WERI-Rb-1 (cell line): ENCODE data around the gene PTPRH.

ENCODE experiments used
- DNase-seq: peaks from one replicate; pipeline ENCODE4 v3.0.0-alpha.2; 2020
- H3K27ac ChIP-seq: fragments of 250-450 bp; sonication (Bioruptor Pico); 2 replicates; pipeline ENCODE4 v1.5.1; 2020; ENCODE audit warnings: mild to moderate bottlenecking, moderate library complexity
- H3K27me3 ChIP-seq: fragments of 250-450 bp; sonication (Bioruptor Pico); 2 replicates; pipeline ENCODE4 v1.5.1; 2021; ENCODE audit warnings: mild to moderate bottlenecking, low read depth, moderate library complexity; ENCODE audit not compliant: insufficient read depth, severe bottlenecking
- H3K36me3 ChIP-seq: fragments of 250-450 bp; sonication (Bioruptor Pico); 2 replicates; pipeline ENCODE4 v1.5.1; 2020; ENCODE audit warnings: mild to moderate bottlenecking, moderate library complexity
- H3K4me3 ChIP-seq: 2 replicates; pipeline ENCODE4 v1.5.1; 2011; ENCODE audit warnings: low read depth, mild to moderate bottlenecking, control low read depth, low read length
- H3K9me3 ChIP-seq: fragments of 250-450 bp; sonication (Bioruptor Pico); 2 replicates; pipeline ENCODE4 v1.5.1; 2021; ENCODE audit warnings: mild to moderate bottlenecking, moderate library complexity; ENCODE audit not compliant: severe bottlenecking
- CTCF ChIP-seq: IDR thresholded peaks from 2 replicates; pipeline ENCODE4 v1.5.1; 2011; ENCODE audit warnings: low read depth, mild to moderate bottlenecking, control low read depth, inconsistent platforms, low read length

The PTPRH gene

GRCh38 chr19:55149078-55150003 is 60.0 kb downstream of the PTPRH start, which contains the start of gene TNNT1:
TNNT1 (minus strand) TSS chr19:55149206; CDS start chr19:55147157, 2,049 bp downstream.
- no peak for DNase-seq
- H3K9me3 ChIP-seq = peaks cover 19% of the 10 kb centered on the region
- H3K4me3 ChIP-seq = no peak within 1 kb of the TSS
- peak within 1 kb of the TSS; percentile 24 for H3K27ac ChIP-seq
- peaks cover 3% of the 10 kb centered on the region; the same call in 1 of the 2 replicates for H3K36me3 ChIP-seq
- TF ChIP-seq CTCF = no peak
- H3K27me3 ChIP-seq = no peaks in the 10 kb centered on the region

GRCh38 chr19:55147545-55148251 is 61.6 kb downstream of the PTPRH start:
- Histone ChIP-seq H3K9me3 (peaks cover 17% of the 10 kb centered on the region), H3K36me3 (peaks cover 4% of the 10 kb centered on the region; the same call in 1 of the 2 replicates), H3K4me3 (no peak overlapping the region), H3K27ac (peak overlapping the region; percentile 24), H3K27me3 (no peaks in the 10 kb centered on the region)
- no peak for TF ChIP-seq CTCF
- DNase-seq = peak; percentile 62

- H3K27ac ChIP-seq = peak overlapping the region; percentile 61
- H3K27me3 ChIP-seq = no peaks in the 10 kb centered on the region
- H3K4me3 ChIP-seq = peak overlapping the region; percentile 65
- peak; percentile 87 for DNase-seq
- TF ChIP-seq CTCF = no peak
- peaks cover 4% of the 10 kb centered on the region; the same call in 1 of the 2 replicates for H3K36me3 ChIP-seq
- peaks cover 10% of the 10 kb centered on the region for H3K9me3 ChIP-seq
These were observed 62.5 kb downstream of the PTPRH start for GRCh38 chr19:55146705-55147273.

- Histone ChIP-seq H3K27ac (peak overlapping the region; percentile 61; the same call in 1 of the 2 replicates), H3K36me3 (peaks cover 4% of the 10 kb centered on the region; the same call in 1 of the 2 replicates), H3K4me3 (peak overlapping the region; percentile 65), H3K9me3 (peaks cover 4% of the 10 kb centered on the region), H3K27me3 (no peaks in the 10 kb centered on the region)
- DNase-seq = peak; percentile 68
- peak; percentile 55 for TF ChIP-seq CTCF
These were observed 63.1 kb downstream of the PTPRH start for GRCh38 chr19:55146078-55146704.

- Histone ChIP-seq H3K9me3 (peaks cover 2% of the 10 kb centered on the region), H3K36me3 (peaks cover 13% of the 10 kb centered on the region), H3K27ac (no peak overlapping the region), H3K27me3 (no peaks in the 10 kb centered on the region), H3K4me3 (no peak overlapping the region)
- no peak for DNase-seq
- no peak for TF ChIP-seq CTCF
These were observed 64.1 kb downstream of the PTPRH start for GRCh38 chr19:55145232-55145631.
